ENCODE measurements around the gene PITX3.

DNA sequence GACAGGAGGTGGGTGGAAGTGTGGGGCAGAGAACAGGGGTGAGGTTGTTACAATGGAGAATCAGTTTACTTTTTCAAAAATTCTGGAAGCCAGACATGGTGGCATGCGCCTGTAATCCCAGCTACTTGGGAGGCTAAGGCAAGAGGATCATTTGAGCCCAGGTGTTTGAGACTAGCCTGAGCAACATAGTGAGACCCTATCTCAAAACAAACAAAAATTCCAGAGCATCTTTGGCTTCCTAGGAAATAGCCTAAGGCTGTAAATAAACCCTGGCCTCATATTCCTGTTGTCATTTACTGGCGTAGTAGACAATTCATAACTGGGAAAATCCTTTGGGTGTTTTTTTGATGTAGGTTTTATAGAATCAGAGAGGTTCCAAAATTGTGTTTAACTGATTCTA, 48.0 kb upstream of the PITX3 start:
- no peak for TF ChIP-seq POLR2AphosphoS5 (IDR thresholded peaks at IDR 0.05; ENCODE audit: low read depth, low read length)
- no peak for TF ChIP-seq SIN3A (IDR thresholded peaks at IDR 0.05; ENCODE audit: borderline replicate concordance, insufficient read depth, low read length)

All from PFSK-1 (cell line).